ENCODE results near the gene LAMA2.

The LAMA2 gene

GRCh38 chr6:129558248-129558647 lies 675.3 kb downstream of the LAMA2 start:
- TF ChIP-seq EP300 (IDR thresholded peaks at IDR 0.05; ENCODE audit: borderline replicate concordance) (no peak), TEAD4 (IDR thresholded peaks at IDR 0.05) (no peak), EGR1 (IDR thresholded peaks at IDR 0.05) (no peak), CEBPB (IDR thresholded peaks at IDR 0.05) (no peak; the same call in 1 of the 2 replicates), TCF12 (IDR thresholded peaks at IDR 0.05; ENCODE audit: low read depth) (no peak), FOXM1 (IDR thresholded peaks at IDR 0.05; ENCODE audit: borderline replicate concordance, low read depth) (no peak), MAX (IDR thresholded peaks at IDR 0.05) (no peak), USF1 (IDR thresholded peaks at IDR 0.05) (no peak), NFIC (IDR thresholded peaks at IDR 0.05) (no peak), TAF1 (IDR thresholded peaks at IDR 0.05; ENCODE audit: low read depth) (no peak), REST (IDR thresholded peaks at IDR 0.05; ENCODE audit: low read depth) (no peak), ZBTB7A (IDR thresholded peaks at IDR 0.05; ENCODE audit: low read depth) (no peak), YY1 (IDR thresholded peaks at IDR 0.05; ENCODE audit: low read depth) (no peak), RAD21 (IDR thresholded peaks at IDR 0.05; ENCODE audit: low read depth) (no peak), CREB1 (IDR thresholded peaks at IDR 0.05; ENCODE audit: low read depth) (no peak)

- TF ChIP-seq ZBTB7A (IDR thresholded peaks at IDR 0.05; ENCODE audit: low read depth): no peak
- no peak for TF ChIP-seq TAF1 (IDR thresholded peaks at IDR 0.05; ENCODE audit: low read depth)
- TF ChIP-seq USF1 (IDR thresholded peaks at IDR 0.05): no peak
- TF ChIP-seq RAD21 (IDR thresholded peaks at IDR 0.05; ENCODE audit: low read depth): no peak
- TF ChIP-seq CEBPB (IDR thresholded peaks at IDR 0.05): no peak
Measured at GRCh38 chr6:129565366-129565765, 682.4 kb downstream of the LAMA2 start.

- no peak for TF ChIP-seq CEBPB (IDR thresholded peaks at IDR 0.05)
- TF ChIP-seq CREB1 (IDR thresholded peaks at IDR 0.05; ENCODE audit: low read depth): no peak
- no peak for TF ChIP-seq TCF12 (IDR thresholded peaks at IDR 0.05; ENCODE audit: low read depth)
- no peak for TF ChIP-seq ZBTB7A (IDR thresholded peaks at IDR 0.05; ENCODE audit: low read depth)
- TF ChIP-seq EGR1 (IDR thresholded peaks at IDR 0.05): no peak
- no peak for TF ChIP-seq FOXM1 (IDR thresholded peaks at IDR 0.05; ENCODE audit: borderline replicate concordance, low read depth)
- TF ChIP-seq YY1 (IDR thresholded peaks at IDR 0.05; ENCODE audit: low read depth): no peak
- TF ChIP-seq REST (IDR thresholded peaks at IDR 0.05; ENCODE audit: low read depth): no peak
- TF ChIP-seq TAF1 (IDR thresholded peaks at IDR 0.05; ENCODE audit: low read depth): no peak
- no peak for TF ChIP-seq USF1 (IDR thresholded peaks at IDR 0.05)
- TF ChIP-seq TEAD4 (IDR thresholded peaks at IDR 0.05): no peak
- no peak for TF ChIP-seq EP300 (IDR thresholded peaks at IDR 0.05; ENCODE audit: borderline replicate concordance)
- TF ChIP-seq RAD21 (IDR thresholded peaks at IDR 0.05; ENCODE audit: low read depth): no peak
- no peak for TF ChIP-seq NFIC (IDR thresholded peaks at IDR 0.05)
- TF ChIP-seq MAX (IDR thresholded peaks at IDR 0.05): no peak
Measured at GRCh38 chr6:129565811-129566210, 682.9 kb downstream of the LAMA2 start.
